MM.1S (cell line): ENCODE results near the gene ZBTB7C.

ENCODE experiments used
- CTCF ChIP-seq: fragments of 300-600 bp; sonication (generic); IDR thresholded peaks from 2 replicates; pipeline ENCODE4 v1.5.1; 2016; ENCODE audit warnings: antibody characterized with exemption, low read length, mixed read lengths
- EZH2 ChIP-seq: fragments of 300-600 bp; sonication (generic); optimal IDR thresholded peaks from 2 replicates; pipeline ENCODE3; 2017; ENCODE audit warnings: low read depth, mild to moderate bottlenecking, antibody characterized with exemption, low read length, mixed read lengths
- EZH2phosphoT487 ChIP-seq: fragments of 300-600 bp; sonication (generic); IDR thresholded peaks from 2 replicates; pipeline ENCODE4 v1.6.1; 2018; ENCODE audit warnings: antibody characterized with exemption, low read length

DNA sequence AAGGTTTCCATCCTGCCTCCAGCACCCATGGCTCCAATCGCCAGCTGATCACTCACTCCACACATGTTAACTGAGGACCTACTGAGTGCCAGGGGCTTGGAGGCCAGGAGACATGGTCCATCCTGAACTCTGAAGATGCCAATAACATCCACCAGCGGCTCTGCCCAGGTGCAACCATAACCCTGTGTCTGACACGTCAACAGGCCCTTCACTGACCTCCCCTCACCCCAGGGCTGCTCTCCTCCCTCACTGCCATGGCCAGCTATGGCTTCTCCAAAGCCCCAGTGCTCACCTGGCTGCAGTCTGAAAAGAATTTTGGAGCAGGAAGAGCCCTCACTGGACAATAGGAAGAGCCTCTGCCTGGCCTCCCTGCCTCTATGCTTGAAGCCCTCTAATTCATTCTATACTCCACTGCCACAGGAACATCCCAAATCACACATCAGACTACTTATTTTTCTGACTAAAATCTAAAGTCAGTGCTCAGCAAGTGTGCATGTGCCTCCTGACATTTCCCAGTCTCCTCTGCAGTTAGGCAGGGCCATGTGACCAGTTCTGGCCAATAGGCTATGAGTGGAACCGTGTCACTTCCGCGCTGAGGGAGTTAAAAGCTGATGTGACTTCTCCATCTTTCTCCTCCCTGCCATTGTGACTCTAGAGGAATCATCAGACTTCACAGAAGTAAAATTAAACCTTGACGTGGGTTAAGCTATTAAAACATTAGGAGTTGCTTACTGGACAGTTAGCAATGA, 37.2 kb downstream of the ZBTB7C start:
- no peak for TF ChIP-seq CTCF
- no peak for TF ChIP-seq EZH2phosphoT487
- TF ChIP-seq EZH2 = no peak
